Measurements from ENCODE around the gene SCARB2.
"Not testable (repeated sequence)": the region's sequence is repeated elsewhere in the genome, so short reads cannot be mapped to it uniquely, and the experiment has no call there.

Gene SCARB2

GRCh38 chr4:76243877-76244276 is 30.3 kb upstream of the SCARB2 start:
- H3K4me1 ChIP-seq (ENCODE audit: control insufficient read depth, insufficient read depth, low read length); H3K9ac ChIP-seq (ENCODE audit: low read depth, low read length); H3K4me3 ChIP-seq (ENCODE audit: low read depth, low read length); H3K9me3 ChIP-seq (ENCODE audit: control insufficient read depth, insufficient read depth, low read length); H3K36me3 ChIP-seq (ENCODE audit: control insufficient read depth, insufficient read depth, low read length); H3K27me3 ChIP-seq (ENCODE audit: control insufficient read depth, insufficient read depth, low read length): not testable (repeated sequence)

GRCh38 chr4:76240236-76240635 is 26.6 kb upstream of the SCARB2 start:
- H3K9me3 ChIP-seq (ENCODE audit: control insufficient read depth, insufficient read depth, low read length): no peaks in the 10 kb centered on the region
- no peak overlapping the region for H3K4me3 ChIP-seq (ENCODE audit: low read depth, low read length)
- no peaks in the 10 kb centered on the region for H3K36me3 ChIP-seq (ENCODE audit: control insufficient read depth, insufficient read depth, low read length)
- no peaks in the 10 kb centered on the region for H3K27me3 ChIP-seq (ENCODE audit: control insufficient read depth, insufficient read depth, low read length)
- H3K9ac ChIP-seq (ENCODE audit: low read depth, low read length): no peak overlapping the region
- peaks cover 8% of the 10 kb centered on the region for H3K4me1 ChIP-seq (ENCODE audit: control insufficient read depth, insufficient read depth, low read length)

DNA sequence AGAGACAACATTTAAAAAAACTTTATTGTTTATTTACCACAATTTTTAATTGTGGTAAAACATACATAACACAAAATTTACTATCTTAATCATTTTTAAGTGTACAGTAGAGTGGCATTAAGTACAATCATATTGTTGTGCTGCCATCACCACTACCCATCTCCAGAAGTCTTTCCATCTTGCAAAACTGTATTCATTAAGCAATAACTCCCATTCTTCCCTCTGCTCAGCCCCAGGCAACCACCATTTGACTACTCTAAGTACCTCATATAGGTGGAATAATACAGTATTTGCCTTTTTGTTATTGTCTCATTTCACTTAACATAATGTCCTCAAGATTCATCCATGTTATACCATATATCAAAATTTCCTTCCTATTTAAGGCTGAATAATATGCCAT is 25.1 kb upstream of the SCARB2 start:
- Histone ChIP-seq H3K27me3 (ENCODE audit: control insufficient read depth, insufficient read depth, low read length) (no peaks in the 10 kb centered on the region), H3K9ac (ENCODE audit: low read depth, low read length) (no peak overlapping the region), H3K9me3 (ENCODE audit: control insufficient read depth, insufficient read depth, low read length) (no peaks in the 10 kb centered on the region), H3K4me3 (ENCODE audit: low read depth, low read length) (no peak overlapping the region), H3K4me1 (ENCODE audit: control insufficient read depth, insufficient read depth, low read length) (peaks cover 13% of the 10 kb centered on the region), H3K36me3 (ENCODE audit: control insufficient read depth, insufficient read depth, low read length) (no peaks in the 10 kb centered on the region)

DNA sequence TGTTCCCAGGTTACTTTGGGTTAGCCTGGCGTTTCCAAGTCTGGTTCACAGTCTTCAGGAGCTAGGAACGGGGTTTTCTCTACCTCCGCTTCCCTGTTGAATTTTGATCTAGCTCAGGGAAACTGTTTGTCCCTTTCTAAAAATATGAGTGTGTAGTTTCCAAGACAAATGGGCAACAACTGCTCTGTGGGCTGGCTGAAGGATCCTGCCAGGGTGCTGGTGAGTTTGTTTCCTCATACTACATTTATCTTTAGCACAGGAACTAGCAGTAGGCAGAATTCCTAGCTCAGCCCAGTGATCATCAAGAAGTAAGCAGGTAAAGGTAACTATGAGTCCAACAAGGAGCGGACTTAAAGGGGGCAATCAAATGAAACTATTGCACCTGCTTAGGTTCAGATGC is 24.6 kb upstream of the SCARB2 start:
- Histone ChIP-seq H3K4me1 (ENCODE audit: control insufficient read depth, insufficient read depth, low read length) (peaks cover 13% of the 10 kb centered on the region), H3K9ac (ENCODE audit: low read depth, low read length) (no peak overlapping the region), H3K4me3 (ENCODE audit: low read depth, low read length) (no peak overlapping the region), H3K27me3 (ENCODE audit: control insufficient read depth, insufficient read depth, low read length) (no peaks in the 10 kb centered on the region), H3K9me3 (ENCODE audit: control insufficient read depth, insufficient read depth, low read length) (no peaks in the 10 kb centered on the region), H3K36me3 (ENCODE audit: control insufficient read depth, insufficient read depth, low read length) (no peaks in the 10 kb centered on the region)

DNA sequence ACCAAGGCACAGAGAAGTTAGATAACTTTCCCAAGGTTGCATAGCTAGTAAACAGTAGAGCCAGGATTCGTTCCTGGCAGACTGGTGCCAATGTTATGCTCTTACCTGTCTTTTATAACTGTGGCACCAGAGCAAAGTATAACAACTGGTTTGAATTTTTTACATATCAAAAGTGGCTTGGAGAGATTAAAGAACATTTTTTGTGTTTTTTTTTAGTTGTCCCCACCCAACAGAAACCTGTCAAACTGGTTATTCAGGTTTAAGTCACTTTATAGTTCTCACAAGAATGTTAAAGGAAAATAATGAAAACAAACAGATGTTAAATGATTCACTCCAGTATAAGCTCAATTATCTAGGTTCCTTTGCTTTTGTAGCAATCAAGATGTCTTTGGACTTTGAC is 22.3 kb upstream of the SCARB2 start:
- Histone ChIP-seq H3K9ac (ENCODE audit: low read depth, low read length) (no peak overlapping the region), H3K4me3 (ENCODE audit: low read depth, low read length) (no peak overlapping the region), H3K4me1 (ENCODE audit: control insufficient read depth, insufficient read depth, low read length) (peaks cover 13% of the 10 kb centered on the region), H3K9me3 (ENCODE audit: control insufficient read depth, insufficient read depth, low read length) (no peaks in the 10 kb centered on the region), H3K36me3 (ENCODE audit: control insufficient read depth, insufficient read depth, low read length) (no peaks in the 10 kb centered on the region), H3K27me3 (ENCODE audit: control insufficient read depth, insufficient read depth, low read length) (no peaks in the 10 kb centered on the region)

DNA sequence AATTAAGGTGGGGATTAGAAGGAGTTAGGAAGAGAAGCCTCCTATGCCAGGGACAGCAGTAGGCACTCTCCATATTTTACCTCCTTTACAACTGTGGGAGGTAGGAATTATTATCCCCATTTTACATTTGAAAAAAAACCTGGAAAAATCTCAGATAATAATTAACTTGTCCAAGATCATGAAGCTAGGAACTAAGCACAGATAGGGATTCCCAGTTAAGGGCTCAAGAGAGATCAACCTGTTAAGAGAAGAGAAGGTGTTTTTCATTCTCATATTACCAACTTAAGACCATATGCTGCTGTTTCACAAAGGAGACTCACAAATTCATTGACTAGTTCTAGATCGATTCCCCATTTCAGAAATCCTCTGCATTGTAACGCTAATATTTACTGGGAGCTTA is 21.8 kb upstream of the SCARB2 start:
- Histone ChIP-seq H3K9ac (ENCODE audit: low read depth, low read length) (no peak overlapping the region), H3K4me1 (ENCODE audit: control insufficient read depth, insufficient read depth, low read length) (peaks cover 13% of the 10 kb centered on the region), H3K27me3 (ENCODE audit: control insufficient read depth, insufficient read depth, low read length) (no peaks in the 10 kb centered on the region), H3K9me3 (ENCODE audit: control insufficient read depth, insufficient read depth, low read length) (no peaks in the 10 kb centered on the region), H3K4me3 (ENCODE audit: low read depth, low read length) (no peak overlapping the region), H3K36me3 (ENCODE audit: control insufficient read depth, insufficient read depth, low read length) (no peaks in the 10 kb centered on the region)

DNA sequence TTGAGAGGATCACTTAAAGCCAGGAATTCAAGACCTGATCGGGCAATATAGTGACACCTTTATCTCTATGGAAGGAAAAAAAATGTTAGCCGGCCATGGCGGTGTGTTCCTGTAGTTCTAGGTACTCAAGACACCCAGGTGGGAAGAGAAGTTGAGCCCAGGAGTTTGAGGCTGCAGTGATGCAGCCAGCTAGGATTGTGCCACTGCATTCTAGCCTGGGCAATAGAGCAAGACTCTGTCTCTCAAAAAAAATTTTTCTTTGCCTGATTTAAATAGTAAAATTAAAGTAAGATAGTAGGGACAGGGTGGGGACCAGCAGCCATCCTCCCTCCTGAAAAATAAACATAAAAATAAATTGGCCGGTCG is 21.0 kb upstream of the SCARB2 start:
- Histone ChIP-seq H3K9me3 (ENCODE audit: control insufficient read depth, insufficient read depth, low read length) (no peaks in the 10 kb centered on the region), H3K27me3 (ENCODE audit: control insufficient read depth, insufficient read depth, low read length) (no peaks in the 10 kb centered on the region), H3K4me3 (ENCODE audit: low read depth, low read length) (peak overlapping the region; percentile 66), H3K36me3 (ENCODE audit: control insufficient read depth, insufficient read depth, low read length) (no peaks in the 10 kb centered on the region), H3K4me1 (ENCODE audit: control insufficient read depth, insufficient read depth, low read length) (peaks cover 13% of the 10 kb centered on the region), H3K9ac (ENCODE audit: low read depth, low read length) (no peak overlapping the region)

DNA sequence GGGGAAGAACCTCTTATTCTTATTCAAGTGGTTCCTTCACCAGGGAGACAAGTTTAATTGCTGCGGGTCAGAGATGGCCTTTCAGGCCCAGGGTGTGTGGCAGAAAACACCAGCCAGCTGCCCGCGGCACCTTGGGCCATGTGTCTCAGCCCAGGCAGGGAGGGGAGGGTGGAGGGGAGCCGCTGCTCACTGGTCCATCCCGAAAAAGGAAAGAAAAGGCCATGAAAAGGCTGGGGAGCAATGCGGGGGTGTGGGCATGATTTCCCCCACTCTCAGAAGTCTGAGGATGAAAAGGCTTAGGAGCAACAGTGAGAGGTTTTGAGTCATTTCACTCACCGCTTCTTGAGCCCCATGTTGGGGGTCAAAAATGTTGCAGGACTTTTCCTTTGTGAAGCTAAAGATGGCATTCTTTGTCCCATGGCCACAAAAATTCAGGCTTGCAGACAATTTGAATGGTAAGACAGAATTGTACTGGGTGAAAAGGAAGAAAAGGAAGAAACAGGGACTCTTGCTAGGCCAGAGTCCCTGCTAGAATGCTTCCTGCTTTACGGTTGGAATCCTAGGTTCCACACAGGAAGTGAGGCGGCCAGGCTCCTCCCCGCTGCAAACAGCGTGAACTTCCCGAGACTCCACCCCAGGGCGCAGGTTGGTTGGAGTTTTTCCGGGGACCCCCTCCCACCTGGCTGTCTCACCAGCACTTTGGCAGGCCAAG is 20.5 kb upstream of the SCARB2 start:
- Histone ChIP-seq H3K9ac (ENCODE audit: low read depth, low read length) (peak overlapping the region; percentile 32), H3K4me1 (ENCODE audit: control insufficient read depth, insufficient read depth, low read length) (peaks cover 13% of the 10 kb centered on the region), H3K36me3 (ENCODE audit: control insufficient read depth, insufficient read depth, low read length) (no peaks in the 10 kb centered on the region), H3K9me3 (ENCODE audit: control insufficient read depth, insufficient read depth, low read length) (peaks cover 4% of the 10 kb centered on the region), H3K27me3 (ENCODE audit: control insufficient read depth, insufficient read depth, low read length) (no peaks in the 10 kb centered on the region), H3K4me3 (ENCODE audit: low read depth, low read length) (peak overlapping the region; percentile 66)

GRCh38 chr4:76233529-76233928 is 19.9 kb upstream of the SCARB2 start:
- peaks cover 13% of the 10 kb centered on the region for H3K4me1 ChIP-seq (ENCODE audit: control insufficient read depth, insufficient read depth, low read length)
- H3K9me3 ChIP-seq (ENCODE audit: control insufficient read depth, insufficient read depth, low read length): peaks cover 4% of the 10 kb centered on the region
- peak overlapping the region; percentile 32 for H3K9ac ChIP-seq (ENCODE audit: low read depth, low read length)
- H3K36me3 ChIP-seq (ENCODE audit: control insufficient read depth, insufficient read depth, low read length): no peaks in the 10 kb centered on the region
- no peaks in the 10 kb centered on the region for H3K27me3 ChIP-seq (ENCODE audit: control insufficient read depth, insufficient read depth, low read length)
- H3K4me3 ChIP-seq (ENCODE audit: low read depth, low read length): peak overlapping the region; percentile 66

GRCh38 chr4:76233083-76233482 is 19.5 kb upstream of the SCARB2 start:
- Histone ChIP-seq H3K9ac (ENCODE audit: low read depth, low read length) (no peak overlapping the region), H3K27me3 (ENCODE audit: control insufficient read depth, insufficient read depth, low read length) (no peaks in the 10 kb centered on the region), H3K9me3 (ENCODE audit: control insufficient read depth, insufficient read depth, low read length) (peaks cover 4% of the 10 kb centered on the region), H3K36me3 (ENCODE audit: control insufficient read depth, insufficient read depth, low read length) (no peaks in the 10 kb centered on the region), H3K4me1 (ENCODE audit: control insufficient read depth, insufficient read depth, low read length) (peaks cover 13% of the 10 kb centered on the region), H3K4me3 (ENCODE audit: low read depth, low read length) (peak overlapping the region; percentile 66)

DNA sequence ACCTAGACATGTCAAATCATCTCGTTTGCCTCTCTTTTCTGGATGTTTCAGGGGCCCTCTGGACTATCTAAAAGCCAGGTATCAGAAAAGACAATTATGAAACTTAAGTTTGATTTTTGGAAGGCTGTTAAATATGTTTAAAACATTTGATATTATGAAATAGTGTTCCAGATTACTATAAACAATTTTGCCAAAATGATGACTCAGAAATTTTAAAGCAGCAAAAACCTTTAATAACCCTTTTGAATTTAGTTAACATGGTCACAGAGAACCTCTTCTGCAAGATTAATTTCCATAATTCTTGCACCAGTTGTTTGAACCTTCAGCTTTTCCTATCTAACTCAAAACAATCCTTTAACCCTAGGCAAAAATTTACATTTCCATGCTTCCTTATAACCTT is 19.1 kb upstream of the SCARB2 start:
- peaks cover 13% of the 10 kb centered on the region for H3K4me1 ChIP-seq (ENCODE audit: control insufficient read depth, insufficient read depth, low read length)
- H3K9ac ChIP-seq (ENCODE audit: low read depth, low read length): no peak overlapping the region
- peak overlapping the region; percentile 66 for H3K4me3 ChIP-seq (ENCODE audit: low read depth, low read length)

DNA sequence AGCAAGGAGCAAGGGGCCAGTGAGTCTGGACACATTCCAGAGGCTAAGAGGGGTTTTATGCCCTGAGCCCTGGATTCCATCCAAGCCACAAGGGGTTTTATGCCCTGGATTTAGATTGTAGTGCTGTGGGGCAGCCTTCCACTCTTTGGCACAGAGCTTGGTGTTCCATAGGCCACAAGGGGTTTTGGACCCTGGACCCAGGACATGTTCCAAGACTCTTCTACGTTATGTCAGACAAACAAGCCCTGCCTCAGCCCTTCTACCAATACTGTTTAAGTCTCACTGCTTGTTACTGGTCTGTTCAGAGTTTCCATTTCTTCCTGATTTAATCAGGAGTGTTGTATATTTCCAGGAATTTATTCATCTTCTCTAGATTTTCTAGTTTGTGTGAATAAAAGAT is 12.8 kb upstream of the SCARB2 start:
- H3K9me3 ChIP-seq (ENCODE audit: control insufficient read depth, insufficient read depth, low read length): peaks cover 4% of the 10 kb centered on the region
- H3K9ac ChIP-seq (ENCODE audit: low read depth, low read length): no peak overlapping the region
- H3K27me3 ChIP-seq (ENCODE audit: control insufficient read depth, insufficient read depth, low read length): no peaks in the 10 kb centered on the region
- H3K4me1 ChIP-seq (ENCODE audit: control insufficient read depth, insufficient read depth, low read length): no peaks in the 10 kb centered on the region
- no peak overlapping the region for H3K4me3 ChIP-seq (ENCODE audit: low read depth, low read length)
- H3K36me3 ChIP-seq (ENCODE audit: control insufficient read depth, insufficient read depth, low read length): no peaks in the 10 kb centered on the region

More for the DNA sequence above, 19.1 kb upstream of the SCARB2 start:
- Histone ChIP-seq H3K27me3 (ENCODE audit: control insufficient read depth, insufficient read depth, low read length) (no peaks in the 10 kb centered on the region), H3K36me3 (ENCODE audit: control insufficient read depth, insufficient read depth, low read length) (no peaks in the 10 kb centered on the region), H3K9me3 (ENCODE audit: control insufficient read depth, insufficient read depth, low read length) (peaks cover 4% of the 10 kb centered on the region)

Measured in iPS-15b (cell line).